ENCODE results near the gene SLX9.

Gene SLX9

DNA sequence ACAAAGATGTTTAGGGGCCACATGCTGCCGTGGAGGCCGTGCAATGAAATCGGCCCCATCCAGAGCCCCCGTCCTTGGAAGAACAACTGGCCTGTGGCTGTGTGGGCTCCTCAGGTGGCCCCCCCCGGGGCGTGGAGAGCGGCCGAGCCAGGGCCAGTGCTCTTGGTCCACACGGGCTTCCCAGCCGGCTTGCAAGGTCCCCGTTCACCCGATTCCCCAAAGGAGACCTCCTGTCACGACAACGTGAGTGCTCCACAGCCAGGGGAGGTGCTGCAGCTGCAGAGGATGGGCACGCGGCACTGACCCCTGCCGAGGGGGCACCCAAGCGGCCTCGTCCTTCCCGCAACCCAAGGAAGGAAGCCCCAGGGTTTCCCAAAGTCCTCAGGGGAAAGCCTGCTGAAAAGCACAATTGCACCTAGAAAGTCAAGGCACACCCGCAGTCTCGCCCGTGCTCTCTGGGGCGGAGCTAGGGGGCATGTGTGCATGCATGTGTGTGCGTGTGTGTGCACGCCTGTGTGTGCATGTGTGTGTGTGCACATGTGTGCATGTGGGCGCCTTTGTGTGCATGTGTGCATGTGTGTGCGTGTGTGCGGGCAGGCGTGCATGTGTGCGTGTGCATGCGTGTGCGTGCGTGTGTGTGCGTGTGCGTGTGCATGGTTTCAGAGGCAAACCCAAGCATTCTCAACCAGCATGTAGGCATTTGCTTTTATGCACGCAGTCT lies 48.2 kb downstream of the SLX9 start:
- no peaks in the 10 kb centered on the region for H3K27me3 ChIP-seq (ENCODE audit: insufficient read depth, poor library complexity, severe bottlenecking)
- H3K4me3 ChIP-seq (replicated peaks; ENCODE audit: insufficient read depth, low read length), result no peak overlapping the region
- no peak overlapping the region for H3K27ac ChIP-seq (replicated peaks)
- TF ChIP-seq, protein P1, sequence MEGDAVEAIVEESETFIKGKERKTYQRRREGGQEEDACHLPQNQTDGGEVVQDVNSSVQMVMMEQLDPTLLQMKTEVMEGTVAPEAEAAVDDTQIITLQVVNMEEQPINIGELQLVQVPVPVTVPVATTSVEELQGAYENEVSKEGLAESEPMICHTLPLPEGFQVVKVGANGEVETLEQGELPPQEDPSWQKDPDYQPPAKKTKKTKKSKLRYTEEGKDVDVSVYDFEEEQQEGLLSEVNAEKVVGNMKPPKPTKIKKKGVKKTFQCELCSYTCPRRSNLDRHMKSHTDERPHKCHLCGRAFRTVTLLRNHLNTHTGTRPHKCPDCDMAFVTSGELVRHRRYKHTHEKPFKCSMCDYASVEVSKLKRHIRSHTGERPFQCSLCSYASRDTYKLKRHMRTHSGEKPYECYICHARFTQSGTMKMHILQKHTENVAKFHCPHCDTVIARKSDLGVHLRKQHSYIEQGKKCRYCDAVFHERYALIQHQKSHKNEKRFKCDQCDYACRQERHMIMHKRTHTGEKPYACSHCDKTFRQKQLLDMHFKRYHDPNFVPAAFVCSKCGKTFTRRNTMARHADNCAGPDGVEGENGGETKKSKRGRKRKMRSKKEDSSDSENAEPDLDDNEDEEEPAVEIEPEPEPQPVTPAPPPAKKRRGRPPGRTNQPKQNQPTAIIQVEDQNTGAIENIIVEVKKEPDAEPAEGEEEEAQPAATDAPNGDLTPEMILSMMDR (IDR thresholded peaks at IDR 0.05; ENCODE audit: insufficient read depth, low read length), result no peak
- TF ChIP-seq POLR2AphosphoS5 (IDR thresholded peaks at IDR 0.05; ENCODE audit: low read depth) (no peak), SPI1 (IDR thresholded peaks at IDR 0.05; ENCODE audit: borderline replicate concordance, low read depth) (no peak)
- TF ChIP-seq, protein P2, sequence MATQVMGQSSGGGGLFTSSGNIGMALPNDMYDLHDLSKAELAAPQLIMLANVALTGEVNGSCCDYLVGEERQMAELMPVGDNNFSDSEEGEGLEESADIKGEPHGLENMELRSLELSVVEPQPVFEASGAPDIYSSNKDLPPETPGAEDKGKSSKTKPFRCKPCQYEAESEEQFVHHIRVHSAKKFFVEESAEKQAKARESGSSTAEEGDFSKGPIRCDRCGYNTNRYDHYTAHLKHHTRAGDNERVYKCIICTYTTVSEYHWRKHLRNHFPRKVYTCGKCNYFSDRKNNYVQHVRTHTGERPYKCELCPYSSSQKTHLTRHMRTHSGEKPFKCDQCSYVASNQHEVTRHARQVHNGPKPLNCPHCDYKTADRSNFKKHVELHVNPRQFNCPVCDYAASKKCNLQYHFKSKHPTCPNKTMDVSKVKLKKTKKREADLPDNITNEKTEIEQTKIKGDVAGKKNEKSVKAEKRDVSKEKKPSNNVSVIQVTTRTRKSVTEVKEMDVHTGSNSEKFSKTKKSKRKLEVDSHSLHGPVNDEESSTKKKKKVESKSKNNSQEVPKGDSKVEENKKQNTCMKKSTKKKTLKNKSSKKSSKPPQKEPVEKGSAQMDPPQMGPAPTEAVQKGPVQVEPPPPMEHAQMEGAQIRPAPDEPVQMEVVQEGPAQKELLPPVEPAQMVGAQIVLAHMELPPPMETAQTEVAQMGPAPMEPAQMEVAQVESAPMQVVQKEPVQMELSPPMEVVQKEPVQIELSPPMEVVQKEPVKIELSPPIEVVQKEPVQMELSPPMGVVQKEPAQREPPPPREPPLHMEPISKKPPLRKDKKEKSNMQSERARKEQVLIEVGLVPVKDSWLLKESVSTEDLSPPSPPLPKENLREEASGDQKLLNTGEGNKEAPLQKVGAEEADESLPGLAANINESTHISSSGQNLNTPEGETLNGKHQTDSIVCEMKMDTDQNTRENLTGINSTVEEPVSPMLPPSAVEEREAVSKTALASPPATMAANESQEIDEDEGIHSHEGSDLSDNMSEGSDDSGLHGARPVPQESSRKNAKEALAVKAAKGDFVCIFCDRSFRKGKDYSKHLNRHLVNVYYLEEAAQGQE (IDR thresholded peaks at IDR 0.05; ENCODE audit: insufficient replicate concordance, low read depth), result no peak
- DNase-seq (ENCODE audit: low read depth in 1 of 2, low spot score in 1 of 2), result no peak

DNA sequence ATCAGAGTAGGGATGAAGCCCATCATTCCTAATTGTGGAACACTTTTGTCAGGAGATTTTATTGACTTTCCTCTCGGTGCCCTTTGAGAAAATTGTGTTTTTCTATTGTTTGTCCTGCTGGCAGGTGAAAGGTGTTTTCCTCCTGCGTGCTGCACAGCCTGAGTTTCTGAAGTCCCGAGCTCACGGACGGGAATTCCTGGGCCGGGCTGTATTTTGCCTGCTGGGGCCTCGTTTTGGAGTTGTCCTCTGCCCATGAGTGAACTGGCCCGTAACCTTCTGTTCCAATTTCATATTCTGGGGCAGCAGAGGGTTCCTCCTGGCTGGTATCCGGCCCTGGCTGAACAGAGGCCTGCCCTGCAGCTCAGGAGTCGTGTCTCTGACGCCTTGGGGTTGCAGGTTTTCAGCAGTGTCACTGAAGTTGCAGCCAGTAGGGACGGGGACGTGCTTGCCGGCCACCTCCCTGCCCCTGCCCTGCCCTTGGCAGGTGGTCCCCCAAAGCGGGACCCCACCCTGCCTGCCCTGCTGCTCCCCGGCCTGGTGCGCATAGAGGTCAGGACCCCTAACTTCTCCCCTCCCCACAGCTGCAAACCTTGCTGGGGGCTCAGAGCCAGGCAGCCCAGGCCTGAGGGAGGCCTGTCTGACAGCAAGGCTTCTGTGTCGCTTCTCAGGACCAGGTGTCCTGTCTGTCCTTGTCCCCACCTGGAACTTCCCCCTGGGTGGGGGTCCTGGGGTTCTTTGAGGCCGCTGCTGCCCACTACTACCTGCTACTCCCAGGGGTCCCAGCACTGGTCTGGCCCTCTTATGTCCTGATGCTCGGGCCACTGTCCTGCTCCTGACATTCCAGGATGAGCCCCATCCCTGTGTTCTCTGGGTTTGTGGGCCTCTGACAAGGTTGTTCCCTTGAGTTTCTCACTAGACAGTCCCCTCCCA lies 49.0 kb downstream of the SLX9 start:
- Histone ChIP-seq H3K27ac (replicated peaks) (no peak overlapping the region), H3K4me3 (replicated peaks; ENCODE audit: insufficient read depth, low read length) (no peak overlapping the region), H3K27me3 (ENCODE audit: insufficient read depth, poor library complexity, severe bottlenecking) (no peaks in the 10 kb centered on the region)
- DNase-seq (ENCODE audit: low read depth in 1 of 2, low spot score in 1 of 2), result no peak
- TF ChIP-seq, protein P1 (IDR thresholded peaks at IDR 0.05; ENCODE audit: insufficient read depth, low read length), result no peak
- TF ChIP-seq POLR2AphosphoS5 (IDR thresholded peaks at IDR 0.05; ENCODE audit: low read depth) (no peak), GABPA (IDR thresholded peaks at IDR 0.05; ENCODE audit: low read depth) (no peak), SPI1 (IDR thresholded peaks at IDR 0.05; ENCODE audit: borderline replicate concordance, low read depth) (no peak)
- TF ChIP-seq, protein P2 (IDR thresholded peaks at IDR 0.05; ENCODE audit: insufficient replicate concordance, low read depth), result no peak

DNA sequence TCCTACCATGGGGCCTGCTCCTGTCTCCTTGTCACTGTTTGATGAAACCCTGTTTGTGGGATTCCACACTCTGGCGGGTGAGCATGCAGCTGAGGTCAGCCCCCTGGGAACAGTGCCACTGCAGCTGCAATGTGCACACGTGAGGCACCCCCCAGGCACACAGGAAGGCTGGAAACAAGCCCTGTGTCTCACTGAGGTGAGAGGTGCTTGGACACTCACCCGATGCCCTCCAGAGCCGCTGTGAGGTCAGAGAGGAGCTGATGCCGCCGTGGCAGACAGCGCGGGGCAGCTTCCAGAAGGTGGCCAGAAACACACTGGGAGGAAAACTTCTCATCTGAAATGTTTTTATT lies 49.7 kb downstream of the SLX9 start:
- TF ChIP-seq POLR2AphosphoS5 (IDR thresholded peaks at IDR 0.05; ENCODE audit: low read depth), result no peak
- TF ChIP-seq, protein P2 (IDR thresholded peaks at IDR 0.05; ENCODE audit: insufficient replicate concordance, low read depth), result no peak
- no peak for TF ChIP-seq GABPA (IDR thresholded peaks at IDR 0.05; ENCODE audit: low read depth)
- TF ChIP-seq, protein P1 (IDR thresholded peaks at IDR 0.05; ENCODE audit: insufficient read depth, low read length), result no peak
- TF ChIP-seq SPI1 (IDR thresholded peaks at IDR 0.05; ENCODE audit: borderline replicate concordance, low read depth), result no peak
- no peaks in the 10 kb centered on the region for H3K27me3 ChIP-seq (ENCODE audit: insufficient read depth, poor library complexity, severe bottlenecking)
- no peak for DNase-seq (ENCODE audit: low read depth in 1 of 2, low spot score in 1 of 2)
- H3K4me3 ChIP-seq (replicated peaks; ENCODE audit: insufficient read depth, low read length), result no peak overlapping the region
- H3K27ac ChIP-seq (replicated peaks), result no peak overlapping the region

Measured in HL-60 (cell line).